ENCODE data around the gene KRT34.

Gene KRT34

GRCh38 chr17:41338961-41339485, 43.1 kb downstream of the KRT34 start:
- Histone ChIP-seq H3F3A (ENCODE audit: control insufficient read depth, insufficient read depth) (no peaks in the 10 kb centered on the region), H3K27me3 (ENCODE audit: control insufficient read depth, low read length) (no peaks in the 10 kb centered on the region), H3K79me2 (ENCODE audit: control insufficient read depth, low read length) (no peaks in the 10 kb centered on the region), H3K4me1 (ENCODE audit: control insufficient read depth, low read length) (peaks cover 21% of the 10 kb centered on the region), H3K4me3 (ENCODE audit: low read length) (no peak overlapping the region), H3K36me3 (ENCODE audit: control insufficient read depth, low read length) (no peaks in the 10 kb centered on the region), H3K4me2 (ENCODE audit: low read length) (no peak overlapping the region), H3K9me3 (ENCODE audit: control insufficient read depth, insufficient read depth, low read length) (0 out of 2 replicates have a peak, but pooled peaks cover 3% of the 10 kb centered on the region), H3K9me2 (replicated peaks; ENCODE audit: control insufficient read depth, low read length) (no peaks in the 10 kb centered on the region), H4K20me1 (ENCODE audit: control insufficient read depth, insufficient read depth, low read depth, low read length) (no peaks in the 10 kb centered on the region), H3K27ac (ENCODE audit: low read depth, low read length) (no peak overlapping the region)
- TF ChIP-seq, protein P1, sequence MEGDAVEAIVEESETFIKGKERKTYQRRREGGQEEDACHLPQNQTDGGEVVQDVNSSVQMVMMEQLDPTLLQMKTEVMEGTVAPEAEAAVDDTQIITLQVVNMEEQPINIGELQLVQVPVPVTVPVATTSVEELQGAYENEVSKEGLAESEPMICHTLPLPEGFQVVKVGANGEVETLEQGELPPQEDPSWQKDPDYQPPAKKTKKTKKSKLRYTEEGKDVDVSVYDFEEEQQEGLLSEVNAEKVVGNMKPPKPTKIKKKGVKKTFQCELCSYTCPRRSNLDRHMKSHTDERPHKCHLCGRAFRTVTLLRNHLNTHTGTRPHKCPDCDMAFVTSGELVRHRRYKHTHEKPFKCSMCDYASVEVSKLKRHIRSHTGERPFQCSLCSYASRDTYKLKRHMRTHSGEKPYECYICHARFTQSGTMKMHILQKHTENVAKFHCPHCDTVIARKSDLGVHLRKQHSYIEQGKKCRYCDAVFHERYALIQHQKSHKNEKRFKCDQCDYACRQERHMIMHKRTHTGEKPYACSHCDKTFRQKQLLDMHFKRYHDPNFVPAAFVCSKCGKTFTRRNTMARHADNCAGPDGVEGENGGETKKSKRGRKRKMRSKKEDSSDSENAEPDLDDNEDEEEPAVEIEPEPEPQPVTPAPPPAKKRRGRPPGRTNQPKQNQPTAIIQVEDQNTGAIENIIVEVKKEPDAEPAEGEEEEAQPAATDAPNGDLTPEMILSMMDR (IDR thresholded peaks at IDR 0.05; ENCODE audit: low read depth, low read length, poor library complexity, severe bottlenecking), result no peak
- no peak for TF ChIP-seq EZH2phosphoT487 (IDR thresholded peaks at IDR 0.05; ENCODE audit: borderline replicate concordance, low read length)

- H3K27ac ChIP-seq (ENCODE audit: low read depth, low read length), result no peak overlapping the region
- H3K4me2 ChIP-seq (ENCODE audit: low read length), result no peak overlapping the region
- no peaks in the 10 kb centered on the region for H3F3A ChIP-seq (ENCODE audit: control insufficient read depth, insufficient read depth)
- no peaks in the 10 kb centered on the region for H3K79me2 ChIP-seq (ENCODE audit: control insufficient read depth, low read length)
- H3K4me1 ChIP-seq (ENCODE audit: control insufficient read depth, low read length), result peaks cover 20% of the 10 kb centered on the region
- no peaks in the 10 kb centered on the region for H3K36me3 ChIP-seq (ENCODE audit: control insufficient read depth, low read length)
- no peaks in the 10 kb centered on the region for H4K20me1 ChIP-seq (ENCODE audit: control insufficient read depth, insufficient read depth, low read depth, low read length)
- no peaks in the 10 kb centered on the region for H3K9me2 ChIP-seq (replicated peaks; ENCODE audit: control insufficient read depth, low read length)
- TF ChIP-seq EZH2phosphoT487 (IDR thresholded peaks at IDR 0.05; ENCODE audit: borderline replicate concordance, low read length), result no peak
- TF ChIP-seq, protein P1 (IDR thresholded peaks at IDR 0.05; ENCODE audit: low read depth, low read length, poor library complexity, severe bottlenecking), result no peak
- no peaks in the 10 kb centered on the region for H3K27me3 ChIP-seq (ENCODE audit: control insufficient read depth, low read length)
- no peak overlapping the region for H3K4me3 ChIP-seq (ENCODE audit: low read length)
- no peaks in the 10 kb centered on the region for H3K9me3 ChIP-seq (ENCODE audit: control insufficient read depth, insufficient read depth, low read length)
Observed at GRCh38 chr17:41335747-41336146, 46.4 kb downstream of the KRT34 start.

DNA sequence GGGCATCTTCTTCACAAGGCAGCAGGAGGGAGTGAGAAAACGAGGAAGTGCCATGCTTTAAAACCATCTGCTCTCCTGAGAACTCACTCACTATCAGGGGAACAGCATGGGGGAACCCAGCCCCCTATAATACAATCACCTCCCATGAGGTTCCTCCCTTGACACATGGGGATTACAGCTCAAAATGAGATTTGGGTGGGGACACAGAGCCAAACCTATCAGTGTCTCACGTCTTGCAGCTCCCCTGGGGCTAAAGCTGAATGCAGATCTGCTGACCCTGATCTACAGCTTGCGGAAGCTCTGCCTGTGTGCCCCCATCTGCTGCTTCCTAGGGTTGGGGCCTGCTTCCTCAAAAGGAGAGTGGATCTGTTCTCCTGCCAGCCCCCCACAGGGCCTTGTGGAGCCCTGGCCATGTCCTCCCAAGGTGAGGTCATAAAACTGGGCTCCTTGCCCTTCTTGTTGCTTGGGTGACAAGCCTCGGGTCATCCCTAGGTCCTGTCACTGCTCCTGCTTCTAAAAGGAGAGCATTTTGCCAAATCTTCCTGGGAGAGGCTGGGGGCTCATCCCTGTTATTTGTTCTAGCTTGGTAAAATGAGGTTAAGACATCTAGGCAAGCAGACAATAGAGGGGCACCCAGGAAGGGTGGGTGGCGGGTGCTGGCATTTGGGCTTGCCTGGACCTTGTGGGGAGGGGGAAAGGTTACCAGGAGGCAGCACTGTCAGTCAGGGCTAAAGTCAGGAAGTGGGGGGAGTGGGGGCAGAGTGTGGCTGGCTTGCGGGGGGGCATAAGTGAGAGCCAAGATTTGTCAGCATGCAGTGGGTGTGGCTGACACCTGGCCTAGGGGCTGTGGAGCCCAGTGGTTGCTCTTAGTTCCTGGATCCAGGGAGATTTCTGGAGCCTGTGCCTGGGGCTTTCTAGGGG, 47.5 kb downstream of the KRT34 start:
- Histone ChIP-seq H3K27ac (ENCODE audit: low read depth, low read length) (no peak overlapping the region), H3K4me1 (ENCODE audit: control insufficient read depth, low read length) (peaks cover 9% of the 10 kb centered on the region), H4K20me1 (ENCODE audit: control insufficient read depth, insufficient read depth, low read depth, low read length) (no peaks in the 10 kb centered on the region), H3K9me2 (replicated peaks; ENCODE audit: control insufficient read depth, low read length) (no peaks in the 10 kb centered on the region), H3K36me3 (ENCODE audit: control insufficient read depth, low read length) (no peaks in the 10 kb centered on the region), H3K79me2 (ENCODE audit: control insufficient read depth, low read length) (no peaks in the 10 kb centered on the region), H3K4me2 (ENCODE audit: low read length) (no peak overlapping the region), H3K27me3 (ENCODE audit: control insufficient read depth, low read length) (no peaks in the 10 kb centered on the region), H3K9me3 (ENCODE audit: control insufficient read depth, insufficient read depth, low read length) (no peaks in the 10 kb centered on the region), H3K4me3 (ENCODE audit: low read length) (no peak overlapping the region), H3F3A (ENCODE audit: control insufficient read depth, insufficient read depth) (no peaks in the 10 kb centered on the region)
- TF ChIP-seq, protein P1 (IDR thresholded peaks at IDR 0.05; ENCODE audit: low read depth, low read length, poor library complexity, severe bottlenecking), result no peak
- no peak for TF ChIP-seq EZH2phosphoT487 (IDR thresholded peaks at IDR 0.05; ENCODE audit: borderline replicate concordance, low read length)
